Medulla oblongata (tissue), 1 donor: ENCODE measurements around the gene BAAT.

Experiments used
- DNase-seq: peaks from one replicate; pipeline ENCODE4 v3.0.0-alpha.2; 2015; ENCODE audit errors: extremely low spot score

The BAAT gene

GRCh38 chr9:101323129-101323528, 61.7 kb downstream of the BAAT start:
- DNase-seq, result no peak

DNA sequence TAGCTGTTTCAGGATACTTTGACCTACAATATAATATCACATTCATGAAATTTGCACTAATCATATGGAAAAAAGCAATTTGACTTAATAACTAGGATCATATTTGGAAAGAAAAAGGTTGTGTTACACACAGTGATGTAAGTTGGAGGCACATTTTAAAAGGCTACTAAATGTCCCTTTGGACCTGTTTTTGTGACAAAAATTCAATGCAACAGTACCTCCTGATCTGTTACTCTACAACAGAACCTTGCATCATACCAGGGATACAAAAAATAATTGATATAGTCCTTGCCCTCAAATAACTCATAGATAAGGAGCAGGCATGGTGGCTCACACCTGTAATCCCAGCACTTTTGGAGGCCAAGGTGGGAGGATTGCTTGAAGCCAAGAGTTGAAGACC, 67.1 kb downstream of the BAAT start:
- no peak for DNase-seq

GRCh38 chr9:101315112-101315450, 69.7 kb downstream of the BAAT start:
- DNase-seq, result no peak

DNA sequence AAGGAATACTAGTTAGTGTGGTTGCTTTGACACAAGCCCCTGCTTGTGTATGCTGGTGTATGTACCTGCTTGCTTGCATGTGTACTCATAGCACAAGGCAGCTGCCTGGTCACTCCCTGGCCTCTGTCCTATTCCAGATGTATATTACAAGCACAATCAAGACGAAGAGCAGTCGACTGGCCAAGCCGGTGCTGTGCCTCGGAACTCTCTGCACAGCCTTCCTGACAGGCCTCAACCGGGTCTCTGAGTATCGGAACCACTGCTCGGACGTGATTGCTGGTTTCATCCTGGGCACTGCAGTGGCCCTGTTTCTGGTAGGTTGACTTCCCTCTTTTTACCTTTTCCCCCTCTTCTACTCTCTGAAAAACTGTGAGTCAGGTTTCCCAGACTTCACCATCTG, 72.1 kb downstream of the BAAT start:
- no peak for DNase-seq

- DNase-seq, result peak; percentile 91
Measured at GRCh38 chr9:101311758-101312420, 72.9 kb downstream of the BAAT start.

GRCh38 chr9:101311191-101311590, 73.6 kb downstream of the BAAT start:
- no peak for DNase-seq
